PC-3 (cell line): Measurements from ENCODE around the gene ZNF358.

Experiments
- CTCF ChIP-seq: fragments of 300-600 bp; sonication (generic); conservative IDR thresholded peaks from 2 replicates; pipeline ENCODE4 v1.5.1; 2017; ENCODE audit warnings: antibody characterized with exemption, low read depth, mild to moderate bottlenecking, low read length
- EZH2phosphoT487 ChIP-seq: fragments of 300-600 bp; sonication (generic); IDR thresholded peaks from 2 replicates; pipeline ENCODE4 v1.6.1; 2018; ENCODE audit warnings: mild to moderate bottlenecking, antibody characterized with exemption, low read length, borderline replicate concordance

GRCh38 chr19:7539827-7540425 lies 24.0 kb downstream of the ZNF358 start:
- TF ChIP-seq CTCF (no peak), EZH2phosphoT487 (no peak)
